ENCODE results near the gene SORD.

DNA sequence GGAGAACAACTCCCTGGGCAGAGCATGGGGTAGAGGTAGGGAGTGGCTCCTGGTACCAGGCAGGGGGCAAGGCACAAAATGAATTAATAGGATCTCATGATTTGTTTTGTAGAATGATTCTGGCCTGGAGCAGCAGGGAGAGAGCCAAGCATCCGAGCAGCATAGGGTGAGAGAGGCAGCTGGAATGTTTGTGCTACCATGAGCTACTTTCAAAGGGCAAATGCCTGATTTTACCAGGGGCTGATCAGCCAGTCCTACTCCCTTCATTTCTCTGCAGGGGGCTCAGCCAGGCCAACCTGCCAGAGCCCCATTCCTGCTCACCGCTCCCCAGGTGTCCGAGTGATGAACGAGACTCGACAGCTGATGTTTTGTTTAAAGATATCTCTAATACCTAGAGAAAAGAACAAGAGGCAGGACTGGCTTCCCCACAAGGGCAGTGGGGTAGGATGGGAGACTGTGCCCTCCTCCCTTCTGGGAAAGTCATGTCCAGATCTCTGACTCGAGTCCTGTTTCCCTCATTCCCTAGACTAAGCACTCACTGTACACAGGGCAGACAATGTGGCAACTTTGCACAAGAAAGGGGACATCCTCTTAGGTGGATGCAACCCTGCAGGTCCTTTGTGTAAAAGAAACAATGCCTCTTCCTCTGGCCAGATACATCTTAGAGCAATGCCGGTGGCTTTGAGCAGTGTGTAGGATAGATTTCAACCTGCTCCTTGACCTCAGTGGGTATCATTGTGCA is 78.1 kb downstream of the SORD start:
- TF ChIP-seq, protein P1, sequence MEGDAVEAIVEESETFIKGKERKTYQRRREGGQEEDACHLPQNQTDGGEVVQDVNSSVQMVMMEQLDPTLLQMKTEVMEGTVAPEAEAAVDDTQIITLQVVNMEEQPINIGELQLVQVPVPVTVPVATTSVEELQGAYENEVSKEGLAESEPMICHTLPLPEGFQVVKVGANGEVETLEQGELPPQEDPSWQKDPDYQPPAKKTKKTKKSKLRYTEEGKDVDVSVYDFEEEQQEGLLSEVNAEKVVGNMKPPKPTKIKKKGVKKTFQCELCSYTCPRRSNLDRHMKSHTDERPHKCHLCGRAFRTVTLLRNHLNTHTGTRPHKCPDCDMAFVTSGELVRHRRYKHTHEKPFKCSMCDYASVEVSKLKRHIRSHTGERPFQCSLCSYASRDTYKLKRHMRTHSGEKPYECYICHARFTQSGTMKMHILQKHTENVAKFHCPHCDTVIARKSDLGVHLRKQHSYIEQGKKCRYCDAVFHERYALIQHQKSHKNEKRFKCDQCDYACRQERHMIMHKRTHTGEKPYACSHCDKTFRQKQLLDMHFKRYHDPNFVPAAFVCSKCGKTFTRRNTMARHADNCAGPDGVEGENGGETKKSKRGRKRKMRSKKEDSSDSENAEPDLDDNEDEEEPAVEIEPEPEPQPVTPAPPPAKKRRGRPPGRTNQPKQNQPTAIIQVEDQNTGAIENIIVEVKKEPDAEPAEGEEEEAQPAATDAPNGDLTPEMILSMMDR (IDR thresholded peaks at IDR 0.05) = no peak
- no peak for TF ChIP-seq POLR2A (IDR thresholded peaks at IDR 0.05; ENCODE audit: low read depth)
- no peak for TF ChIP-seq POLR2AphosphoS5 (IDR thresholded peaks at IDR 0.05)
- no peak for TF ChIP-seq EP300 (IDR thresholded peaks at IDR 0.05)

Data from esophagus muscularis mucosa (tissue), 4 donors.